B cell (primary cell): ENCODE measurements around the gene RNH1.

ENCODE experiments used
- CTCF ChIP-seq: fragments of 200-600 bp; IDR thresholded peaks from one replicate; pipeline ENCODE4 v1.8.0; 2022; ENCODE audit warnings: antibody characterized with exemption, mild to moderate bottlenecking
- EZH2 ChIP-seq: IDR thresholded peaks from 2 replicates; pipeline ENCODE4 v1.6.1; 2012; ENCODE audit warnings: borderline replicate concordance, low read depth, mild to moderate bottlenecking, moderate library complexity, low read length; ENCODE audit not compliant: insufficient read depth, poor library complexity, severe bottlenecking

- no peak for TF ChIP-seq CTCF
- TF ChIP-seq EZH2: no peak
Measured at GRCh38 chr11:454801-455565, 52.1 kb downstream of the RNH1 start.
